ENCODE measurements around the gene MVP. TPM values are rescaled to one million over a fixed set of nuclear protein-coding genes. Genes with fewer than 3 reads are reported as not detected.
A peak's percentile ranks its signal among the peaks of the same experiment; 100 is the strongest.
"Not testable (repeated sequence)": the region's sequence is repeated elsewhere in the genome, so short reads cannot be mapped to it uniquely, and the experiment has no call there.

MVP gene
- total RNA-seq, 1 experiment from 2014 or later: 71.4 TPM

DNA sequence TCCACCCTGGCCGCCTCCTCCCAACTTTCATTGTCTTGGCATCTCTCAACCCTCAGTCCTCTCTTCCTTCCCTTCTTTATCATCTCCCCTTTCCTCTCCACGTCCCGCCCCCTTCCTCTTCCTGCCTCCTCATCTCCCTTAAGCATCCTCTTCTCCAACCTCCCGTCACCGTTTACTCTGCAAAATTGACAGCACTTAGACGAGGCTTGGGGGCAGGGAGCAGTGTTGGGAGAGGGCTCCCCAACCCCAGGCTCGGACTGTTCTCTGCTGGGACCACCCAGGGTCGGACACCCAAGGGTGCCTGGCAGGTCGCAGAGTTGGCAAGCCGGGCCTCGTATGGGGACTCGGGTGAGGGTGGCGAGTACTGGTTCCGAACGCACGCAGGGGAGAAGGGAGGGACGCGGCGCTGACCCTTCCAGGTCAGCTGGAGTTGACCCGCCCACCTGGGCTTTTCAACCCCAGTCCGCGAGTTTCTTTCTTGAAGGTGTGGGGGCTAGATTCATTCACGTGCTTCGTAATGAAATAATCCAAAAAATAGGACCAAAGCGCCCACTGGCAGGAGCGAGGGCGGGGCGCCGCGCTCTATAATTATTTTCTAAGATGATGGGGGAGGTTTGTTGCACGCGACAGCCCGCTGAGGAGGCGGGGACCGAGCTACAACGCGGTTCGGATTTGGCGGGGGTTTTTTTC lies 5.1 kb upstream of the MVP start:
- DNase-seq (ENCODE audit: low read depth): no peak

DNA sequence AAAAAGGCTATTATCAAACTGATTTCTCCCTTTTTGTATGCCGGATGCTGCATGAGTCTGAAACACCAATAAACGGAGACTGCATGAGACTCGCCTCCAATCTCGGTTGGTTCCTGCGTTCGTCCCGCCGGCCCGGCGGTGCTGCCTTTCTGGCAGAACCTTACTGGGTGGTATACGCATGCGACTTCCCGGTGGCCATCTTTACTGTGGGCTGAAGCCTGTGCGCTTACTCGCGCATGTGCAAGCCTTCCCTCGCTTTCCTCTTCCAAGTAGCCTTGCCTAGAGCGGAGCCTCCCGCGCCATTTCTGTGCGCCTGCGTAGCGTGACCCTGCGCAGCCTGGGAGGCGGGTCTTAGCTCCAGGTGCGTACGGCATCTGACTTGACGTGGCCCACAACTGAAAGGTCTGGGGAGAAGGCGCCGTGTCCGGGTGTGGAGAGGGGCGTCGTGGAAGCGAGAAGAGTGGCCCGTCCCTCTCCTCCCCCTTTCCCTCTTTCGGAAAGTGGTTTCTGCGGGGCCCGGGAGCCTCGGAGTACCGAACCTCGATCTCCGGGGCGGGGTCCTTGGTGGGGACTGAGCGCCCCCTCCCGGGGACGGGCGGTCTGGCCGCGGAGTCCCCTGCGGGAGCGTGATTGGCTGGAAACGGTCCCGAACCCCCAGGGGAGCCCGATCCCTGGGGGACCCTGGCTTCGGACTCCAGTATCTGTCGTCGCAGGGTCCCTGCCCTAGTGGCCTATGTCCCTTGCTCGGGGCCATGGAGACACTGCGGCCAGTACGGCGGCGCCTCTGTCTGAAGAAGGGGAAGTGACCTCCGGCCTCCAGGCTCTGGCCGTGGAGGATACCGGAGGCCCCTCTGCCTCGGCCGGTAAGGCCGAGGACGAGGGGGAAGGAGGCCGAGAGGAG lies 4.2 kb upstream of the MVP start, which contains the start of gene PAGR1:
Gene PAGR1 (plus strand): TSS at position 360 of the 901 bp plus-strand sequence. CDS start 374 bp downstream, at position 734.
- DNase-seq (ENCODE audit: low read depth): peak; percentile 99

DNA sequence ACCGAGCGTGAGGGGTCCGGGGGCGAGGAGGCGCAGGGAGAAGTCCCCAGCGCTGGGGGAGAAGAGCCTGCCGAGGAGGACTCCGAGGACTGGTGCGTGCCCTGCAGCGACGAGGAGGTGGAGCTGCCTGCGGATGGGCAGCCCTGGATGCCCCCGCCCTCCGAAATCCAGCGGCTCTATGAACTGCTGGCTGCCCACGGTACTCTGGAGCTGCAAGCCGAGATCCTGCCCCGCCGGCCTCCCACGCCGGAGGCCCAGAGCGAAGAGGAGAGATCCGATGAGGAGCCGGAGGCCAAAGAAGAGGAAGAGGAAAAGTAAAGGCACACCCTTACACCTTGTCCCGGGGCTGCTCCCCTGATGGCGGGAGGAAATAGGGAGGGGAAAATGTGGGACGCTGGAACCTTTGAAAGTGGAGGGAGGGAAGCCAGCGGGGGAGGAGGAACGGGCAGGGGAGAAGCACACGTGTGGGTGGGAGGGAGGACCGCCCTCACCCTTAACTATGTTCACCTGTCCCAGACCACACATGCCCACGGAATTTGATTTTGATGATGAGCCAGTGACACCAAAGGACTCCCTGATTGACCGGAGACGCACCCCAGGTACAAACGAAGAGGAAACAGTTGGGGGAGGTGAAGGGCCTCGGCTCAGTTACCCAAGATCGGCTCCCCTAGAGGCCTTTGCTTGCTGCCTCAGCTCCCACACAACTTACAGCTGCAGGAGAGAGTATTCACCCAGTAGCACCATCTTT lies 3.4 kb upstream of the MVP start:
- DNase-seq (ENCODE audit: low read depth): peak; percentile 64

DNA sequence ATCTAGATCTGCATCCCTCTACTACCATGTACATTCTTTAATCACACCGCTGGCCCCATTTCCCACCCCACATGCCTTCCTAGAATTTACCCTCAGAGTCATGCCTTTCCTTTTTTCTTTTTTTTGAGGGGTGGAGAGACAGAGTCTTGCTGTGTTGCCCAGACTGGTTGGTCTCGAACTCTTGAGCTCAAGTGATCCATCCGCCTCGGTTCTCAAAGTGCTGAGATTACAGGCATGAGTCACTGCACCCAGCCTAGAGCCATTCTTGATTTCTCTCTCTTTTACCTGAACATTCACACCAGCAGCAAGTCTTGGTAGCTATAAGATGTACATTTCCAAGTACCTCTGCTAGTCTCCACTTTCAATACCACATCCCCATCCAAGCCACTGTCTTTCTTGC lies 2.2 kb upstream of the MVP start:
- DNase-seq (ENCODE audit: low read depth): no peak

DNA sequence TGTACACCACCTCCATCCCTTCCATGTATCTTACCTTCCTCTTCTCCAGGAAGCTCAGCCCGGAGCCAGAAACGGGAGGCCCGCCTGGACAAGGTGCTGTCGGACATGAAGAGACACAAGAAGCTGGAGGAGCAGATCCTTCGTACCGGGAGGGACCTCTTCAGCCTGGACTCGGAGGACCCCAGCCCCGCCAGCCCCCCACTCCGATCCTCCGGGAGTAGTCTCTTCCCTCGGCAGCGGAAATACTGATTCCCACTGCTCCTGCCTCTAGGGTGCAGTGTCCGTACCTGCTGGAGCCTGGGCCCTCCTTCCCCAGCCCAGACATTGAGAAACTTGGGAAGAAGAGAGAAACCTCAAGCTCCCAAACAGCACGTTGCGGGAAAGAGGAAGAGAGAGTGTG lies 756 bp upstream of the MVP start:
- DNase-seq (ENCODE audit: low read depth): no peak

DNA sequence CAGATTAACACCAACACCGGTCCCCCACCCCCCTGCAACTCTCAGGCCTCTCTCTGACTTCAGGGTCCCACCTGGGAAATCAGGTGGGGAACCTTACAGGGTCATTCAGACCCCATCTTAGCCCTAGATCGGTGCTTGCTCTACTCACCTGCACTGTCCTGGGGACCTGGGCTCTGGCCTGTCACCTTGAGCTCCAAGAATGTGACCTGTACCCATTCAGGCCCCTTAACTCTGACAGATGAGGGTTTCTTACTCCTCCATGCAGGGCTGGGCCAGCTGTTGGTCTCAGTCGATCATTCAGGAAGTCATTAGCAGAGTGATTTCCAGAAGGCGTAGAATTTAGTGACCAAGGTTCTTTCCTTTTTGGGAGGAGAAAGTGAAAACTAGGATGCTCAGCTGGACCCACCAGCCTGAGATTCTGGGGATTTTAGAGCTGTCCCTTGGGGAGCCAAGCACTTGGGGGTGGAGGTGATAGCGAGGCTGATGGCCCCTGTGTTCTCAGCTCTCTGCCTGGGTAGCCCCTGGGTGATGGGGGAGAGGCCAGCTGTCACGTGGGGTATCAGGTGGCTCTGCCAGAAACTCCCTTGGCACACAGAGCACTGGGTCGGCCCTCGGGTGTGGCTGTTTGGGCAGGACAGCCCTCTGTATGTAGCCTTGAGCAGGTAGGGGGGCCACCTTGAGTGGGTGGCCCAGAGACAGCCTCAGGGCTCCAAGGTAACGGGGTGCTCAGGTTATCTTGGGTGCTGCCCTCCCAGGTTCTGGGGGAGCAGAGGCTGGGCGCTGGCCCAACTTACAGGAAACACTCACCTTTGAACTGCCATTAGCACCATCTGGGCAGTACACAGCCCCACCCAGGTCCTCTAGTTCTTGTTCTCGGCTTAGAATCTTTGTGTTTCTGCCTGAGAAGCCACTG lies 724 bp downstream of the MVP start:
- peak; percentile 62 for DNase-seq (ENCODE audit: low read depth)

DNA sequence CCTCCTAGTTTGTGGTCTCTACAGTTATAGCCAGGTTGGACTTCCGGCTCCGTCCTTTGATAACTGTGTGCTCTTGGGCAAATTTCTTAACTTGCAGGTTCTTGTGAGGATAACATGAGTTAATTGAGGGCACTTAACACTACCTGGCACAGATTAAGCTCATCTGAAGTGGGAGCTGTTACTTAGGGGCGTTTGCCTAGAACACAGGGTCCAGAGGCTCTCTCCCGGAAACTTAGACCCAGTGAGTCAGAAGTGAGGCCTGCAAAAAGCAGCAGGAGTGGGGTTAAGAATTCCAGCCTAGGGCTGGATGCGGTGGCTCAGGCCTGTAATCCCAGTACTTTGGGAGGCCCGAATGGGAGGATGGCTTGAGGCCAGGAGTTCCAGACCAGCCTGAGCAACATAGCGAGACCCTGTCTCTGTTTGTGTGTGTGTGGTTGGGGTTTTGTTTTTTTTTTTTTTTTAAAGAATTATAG lies 1.4 kb downstream of the MVP start:
- DNase-seq (ENCODE audit: low read depth): peak; percentile 83

DNA sequence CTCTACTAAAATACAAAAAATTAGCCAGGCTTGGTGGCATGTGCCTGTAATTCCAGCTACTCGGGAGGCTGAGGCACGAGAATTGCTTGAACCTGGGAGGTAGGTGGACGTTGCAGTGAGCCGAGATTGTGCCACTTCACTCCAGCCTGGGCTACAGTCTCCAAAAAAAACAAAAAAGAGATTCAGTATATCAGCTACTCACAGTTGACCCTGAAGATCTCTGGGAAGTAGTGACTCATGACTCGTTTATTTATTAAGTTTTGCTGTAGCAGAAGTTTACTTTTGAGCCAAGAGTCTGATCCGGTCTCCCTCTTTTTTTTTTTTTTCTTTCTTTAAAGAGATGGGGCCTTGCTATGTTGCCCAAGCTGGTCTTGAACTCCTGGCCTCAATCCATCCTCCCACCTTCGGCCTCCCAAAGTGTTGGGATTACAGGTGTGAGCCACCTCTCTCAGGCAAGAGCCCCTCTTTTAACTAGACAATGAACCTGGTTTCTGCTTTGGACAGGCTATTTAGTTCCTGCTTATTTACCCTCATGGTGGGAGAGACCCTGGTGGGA lies 4.4 kb downstream of the MVP start:
- peak; percentile 61 for DNase-seq (ENCODE audit: low read depth)

DNA sequence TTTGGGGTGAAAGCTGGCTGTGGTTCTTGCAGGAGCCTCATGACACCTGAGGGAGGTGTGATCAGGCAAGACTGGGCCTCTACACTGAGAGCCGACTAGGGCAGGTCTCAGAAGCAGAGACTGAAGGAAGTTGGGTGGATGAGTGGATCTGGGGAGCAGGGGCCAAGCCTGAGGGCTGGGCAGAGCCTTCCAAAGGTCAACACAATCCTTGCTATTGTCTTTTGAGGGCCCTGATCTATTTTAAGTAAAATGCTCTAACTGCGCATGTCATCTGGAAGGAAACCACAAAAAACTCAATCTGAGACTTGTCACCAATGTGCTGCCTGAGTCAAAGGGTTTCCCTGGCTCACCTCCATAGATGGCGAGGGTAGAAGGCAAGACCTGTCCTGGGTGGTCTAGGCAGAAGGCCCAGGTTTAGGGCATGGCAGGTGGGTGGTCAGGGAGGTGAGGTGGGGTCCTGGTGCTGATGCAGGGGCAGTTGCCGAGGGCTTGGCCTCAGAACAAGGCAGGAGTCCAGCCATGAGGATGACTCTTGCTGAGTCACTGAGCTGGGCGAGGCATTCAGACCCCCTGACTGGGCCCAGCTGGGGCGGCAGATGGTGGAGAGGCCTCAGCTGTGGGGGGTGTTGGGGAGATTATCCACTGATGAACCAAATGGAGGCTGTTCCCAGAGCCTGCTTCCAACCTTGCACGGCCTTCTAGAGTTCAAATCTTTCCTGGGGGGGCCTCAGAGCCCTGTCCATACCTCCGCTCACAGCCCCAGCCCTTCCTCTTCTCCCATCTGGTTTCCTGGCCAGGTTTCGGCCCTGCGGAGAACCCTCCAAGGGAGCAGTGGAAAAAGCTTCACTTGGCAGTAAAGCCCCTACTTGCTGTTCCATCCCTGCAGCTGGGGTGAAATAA lies 5.1 kb downstream of the MVP start:
- DNase-seq (ENCODE audit: low read depth): peak; percentile 89

DNA sequence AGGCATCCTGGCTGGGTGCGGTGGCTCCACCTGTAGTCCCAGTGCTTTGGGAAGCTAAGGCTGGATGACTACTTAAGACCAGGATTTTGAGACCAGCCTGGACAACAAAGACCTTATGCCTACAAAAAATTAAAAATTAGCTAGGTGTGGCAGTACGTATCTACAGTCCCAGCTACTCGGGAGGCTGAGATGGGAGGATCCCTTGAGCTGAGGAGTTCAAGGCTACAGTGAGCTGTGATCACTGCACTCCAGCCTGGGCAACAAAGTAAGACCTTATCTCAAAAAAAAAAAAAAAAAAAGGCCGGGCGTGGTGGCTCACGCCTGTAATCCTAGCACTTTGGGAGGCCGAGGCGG lies 6.1 kb downstream of the MVP start:
- no peak for DNase-seq (ENCODE audit: low read depth)

DNA sequence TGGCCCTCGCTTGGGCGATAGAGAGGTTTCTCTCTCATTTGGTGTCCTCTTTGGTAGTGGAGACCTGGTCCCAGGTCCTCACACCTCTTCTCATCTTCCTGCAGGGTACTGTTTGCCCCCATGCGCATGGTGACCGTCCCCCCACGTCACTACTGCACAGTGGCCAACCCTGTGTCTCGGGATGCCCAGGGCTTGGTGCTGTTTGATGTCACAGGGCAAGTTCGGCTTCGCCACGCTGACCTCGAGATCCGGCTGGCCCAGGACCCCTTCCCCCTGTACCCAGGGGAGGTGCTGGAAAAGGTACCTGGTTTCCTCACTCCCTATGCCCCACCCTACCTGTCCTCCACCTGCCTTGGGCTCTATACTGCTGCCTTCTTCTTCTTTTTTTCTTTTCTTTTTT lies 10.5 kb downstream of the MVP start:
- DNase-seq (ENCODE audit: low read depth): no peak

DNA sequence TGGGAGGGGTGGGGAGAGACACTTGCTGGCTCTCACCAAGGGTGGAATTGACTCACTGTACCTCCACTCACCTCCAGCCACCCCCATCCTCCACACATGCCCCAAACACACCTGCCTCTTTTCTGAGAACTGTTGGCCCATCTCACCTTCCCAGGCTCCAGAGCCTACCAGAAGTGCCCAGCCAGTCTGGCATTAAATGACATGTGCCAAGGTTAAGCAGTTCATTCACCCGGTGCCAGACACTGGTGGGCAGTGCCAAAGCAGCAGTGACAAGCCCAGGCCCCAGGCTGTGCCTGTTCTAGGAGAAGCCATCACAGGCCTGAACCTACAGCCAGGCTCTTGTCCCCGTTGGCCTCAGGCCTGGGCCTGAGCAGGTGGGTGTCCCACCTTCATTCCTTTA lies 11.2 kb downstream of the MVP start:
- DNase-seq (ENCODE audit: low read depth): no peak

DNA sequence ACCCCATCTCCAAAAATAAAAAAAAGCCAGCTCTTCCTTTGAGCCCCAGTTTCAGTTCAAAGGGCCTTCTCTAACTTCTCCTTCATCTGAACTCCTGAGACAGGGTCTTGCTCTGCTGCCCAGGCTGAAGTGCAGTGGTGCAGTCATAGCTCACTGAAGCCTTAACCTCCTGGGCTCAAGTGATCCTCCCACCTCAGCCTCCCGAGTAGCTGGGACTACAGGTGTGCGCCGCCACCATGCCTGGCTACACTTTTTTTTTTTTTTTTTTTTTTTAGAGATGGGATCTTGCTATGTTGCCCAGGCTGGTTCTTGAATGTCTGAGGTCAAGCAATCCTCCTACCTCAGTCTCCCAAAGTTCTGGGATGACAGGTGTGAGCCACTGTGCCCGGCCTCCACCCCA lies 13.0 kb downstream of the MVP start:
- DNase-seq (ENCODE audit: low read depth): not testable (repeated sequence)

DNA sequence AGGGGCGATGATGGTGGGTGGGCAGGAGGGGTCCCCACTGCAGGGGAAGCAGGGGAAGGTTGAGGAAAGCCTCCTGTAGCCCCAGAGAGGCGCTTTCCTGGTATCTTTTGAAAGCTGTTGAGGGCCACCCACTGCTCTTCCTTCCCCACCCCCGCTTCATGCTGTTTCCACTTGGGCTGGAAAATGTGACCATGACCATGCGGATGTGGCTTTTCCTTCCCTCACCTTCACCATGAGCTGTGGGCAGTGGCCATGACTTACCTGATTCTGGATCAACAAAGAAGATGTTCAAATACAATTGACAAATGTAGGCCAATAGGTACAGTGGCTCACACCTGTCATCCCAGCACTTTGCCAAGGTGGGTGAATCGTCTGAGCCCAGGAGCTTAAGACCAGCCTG lies 13.8 kb downstream of the MVP start:
- DNase-seq (ENCODE audit: low read depth): no peak

DNA sequence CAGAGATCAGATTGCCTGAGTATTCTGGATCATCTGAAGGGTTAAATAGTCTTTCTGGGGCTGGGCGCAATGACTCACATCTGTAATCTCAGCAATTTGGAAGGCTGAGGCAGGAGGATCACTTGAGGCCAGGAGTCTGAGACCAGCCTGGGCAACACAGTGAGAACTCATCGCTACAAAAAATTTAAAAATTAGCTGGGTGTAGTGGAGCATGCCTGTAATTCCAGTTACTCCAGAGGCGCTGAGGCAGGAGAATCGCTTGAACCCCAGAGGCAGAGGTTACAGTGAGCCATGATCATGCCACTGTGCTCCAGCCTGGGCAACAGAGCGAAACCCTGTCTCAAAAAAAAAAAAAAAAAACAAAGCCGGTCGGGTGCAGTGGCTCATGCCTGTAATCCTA lies 15.7 kb downstream of the MVP start:
- DNase-seq (ENCODE audit: low read depth): no peak

DNA sequence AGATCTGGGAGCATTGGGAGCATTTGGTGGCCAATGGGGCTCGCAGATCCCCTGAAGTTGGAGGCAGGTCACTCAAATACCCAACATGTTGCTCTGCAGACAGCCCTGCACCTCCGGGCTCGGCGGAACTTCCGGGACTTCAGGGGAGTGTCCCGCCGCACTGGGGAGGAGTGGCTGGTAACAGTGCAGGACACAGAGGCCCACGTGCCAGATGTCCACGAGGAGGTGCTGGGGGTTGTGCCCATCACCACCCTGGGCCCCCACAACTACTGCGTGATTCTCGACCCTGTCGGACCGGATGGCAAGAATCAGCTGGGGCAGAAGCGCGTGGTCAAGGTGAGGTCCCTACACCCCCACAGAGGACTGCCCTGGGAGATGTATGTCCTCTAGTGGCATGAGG lies 16.4 kb downstream of the MVP start:
- no peak for DNase-seq (ENCODE audit: low read depth)

DNA sequence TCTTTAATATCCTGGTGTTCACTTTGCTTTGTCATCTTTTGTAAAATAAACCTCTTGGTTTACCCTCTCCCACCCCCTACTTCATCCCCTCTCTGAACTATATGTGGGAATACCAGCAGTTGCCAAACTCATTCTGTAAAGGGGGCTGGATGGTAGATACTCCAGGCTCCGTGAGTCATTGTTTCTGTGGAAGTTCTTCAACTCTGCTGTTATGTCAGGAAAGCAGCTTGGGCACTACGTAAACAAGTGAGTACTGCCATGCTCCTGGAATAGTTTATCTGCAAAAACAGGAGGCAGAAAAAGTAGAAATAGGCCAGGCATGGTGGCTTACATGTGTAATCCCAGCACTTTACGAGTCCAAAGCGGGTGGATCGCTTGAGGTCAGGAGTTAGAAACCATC lies 17.6 kb downstream of the MVP start:
- no peak for DNase-seq (ENCODE audit: low read depth)

DNA sequence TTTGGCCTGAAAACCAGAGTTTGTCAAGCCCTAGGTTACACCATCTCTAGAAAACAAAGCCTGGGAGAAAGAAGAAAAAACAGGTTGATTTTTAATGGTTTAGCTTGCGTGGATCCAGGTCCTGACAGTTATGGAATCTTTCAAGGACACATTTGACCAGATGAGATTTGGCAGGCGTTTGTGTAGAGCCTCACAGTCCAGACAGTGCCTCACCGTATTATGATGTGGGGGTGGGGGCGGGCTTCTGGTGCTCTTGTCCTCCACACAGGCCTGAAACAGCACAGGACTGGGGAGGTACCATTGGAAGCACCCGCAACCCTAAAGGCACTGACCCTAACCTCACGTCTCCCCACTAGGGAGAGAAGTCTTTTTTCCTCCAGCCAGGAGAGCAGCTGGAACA lies 19.6 kb downstream of the MVP start:
- DNase-seq (ENCODE audit: low read depth): no peak

DNA sequence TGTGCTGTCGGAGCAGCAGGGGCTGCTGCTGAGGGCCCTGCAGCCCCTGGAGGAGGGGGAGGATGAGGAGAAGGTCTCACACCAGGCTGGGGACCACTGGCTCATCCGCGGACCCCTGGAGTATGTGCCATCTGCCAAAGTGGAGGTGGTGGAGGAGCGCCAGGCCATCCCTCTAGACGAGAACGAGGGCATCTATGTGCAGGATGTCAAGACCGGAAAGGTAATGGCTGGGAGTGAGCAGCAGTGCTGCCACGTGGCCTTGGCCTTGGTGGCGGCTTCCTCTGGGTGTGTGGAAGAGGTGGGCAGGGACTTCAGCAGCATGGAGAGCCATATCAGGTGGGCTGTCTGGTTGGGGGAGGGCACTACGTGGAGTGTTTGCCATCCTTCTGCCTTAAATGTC lies 20.0 kb downstream of the MVP start:
- no peak for DNase-seq (ENCODE audit: low read depth)

DNA sequence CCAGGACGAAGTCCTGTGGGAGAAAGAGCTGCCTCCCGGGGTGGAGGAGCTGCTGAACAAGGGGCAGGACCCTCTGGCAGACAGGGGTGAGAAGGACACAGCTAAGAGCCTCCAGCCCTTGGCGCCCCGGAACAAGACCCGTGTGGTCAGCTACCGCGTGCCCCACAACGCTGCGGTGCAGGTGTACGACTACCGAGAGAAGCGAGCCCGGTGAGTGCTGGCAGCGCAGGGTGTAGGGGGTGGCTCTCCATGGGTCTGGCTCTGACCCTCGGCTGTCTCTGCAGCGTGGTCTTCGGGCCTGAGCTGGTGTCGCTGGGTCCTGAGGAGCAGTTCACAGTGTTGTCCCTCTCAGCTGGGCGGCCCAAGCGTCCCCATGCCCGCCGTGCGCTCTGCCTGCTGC lies 21.4 kb downstream of the MVP start:
- no peak for DNase-seq (ENCODE audit: low read depth)

Measured in Daoy (cell line).